Epithelial cell of proximal tubule (primary cell): Measurements from ENCODE around the gene NCKAP5. TPM values are rescaled to one million over a fixed set of nuclear protein-coding genes. Genes with fewer than 3 reads are reported as not detected.
A peak's percentile ranks its signal among the peaks of the same experiment; 100 is the strongest.

Experiments used
- DNase-seq: peaks from one replicate; pipeline ENCODE4 v3.0.0-alpha.2; 2011; ENCODE audit warnings: low read depth
- H3K4me3 ChIP-seq: 2 replicates; pipeline ENCODE4 v1.5.1; 2011; ENCODE audit warnings: low read depth, mild to moderate bottlenecking, low read length
- CTCF ChIP-seq: conservative IDR thresholded peaks from 2 replicates; pipeline ENCODE4 v1.5.1; 2012; ENCODE audit warnings: low read depth, mild to moderate bottlenecking, low read length
- total RNA-seq: library from RNA; depleted of rRNA; stranded (reverse); fragments of >200 nt; gene quantifications from 2 replicates; pipeline ENCODE4 v1.2.3, GENCODE V29; 2015

The NCKAP5 gene
- total RNA-seq, 1 donor from 2014 or later = 0.69 TPM

- TF ChIP-seq CTCF = no peak
- H3K4me3 ChIP-seq = peak overlapping the region; percentile 21
- DNase-seq = no peak
Observed at GRCh38 chr2:133193544-133194361, 374.5 kb downstream of the NCKAP5 start.

GRCh38 chr2:133192028-133192427, 376.2 kb downstream of the NCKAP5 start:
- TF ChIP-seq CTCF = peak; percentile 11
- no peak for DNase-seq

GRCh38 chr2:133177196-133177595, 391.1 kb downstream of the NCKAP5 start:
- no peak overlapping the region for H3K4me3 ChIP-seq
- no peak for TF ChIP-seq CTCF
- no peak for DNase-seq

More at GRCh38 chr2:133192028-133192427, 376.2 kb downstream of the NCKAP5 start:
- no peak overlapping the region for H3K4me3 ChIP-seq

- no peak for DNase-seq
- TF ChIP-seq CTCF = no peak
- no peak overlapping the region for H3K4me3 ChIP-seq
Observed at GRCh38 chr2:133175926-133176325, 392.3 kb downstream of the NCKAP5 start.

- TF ChIP-seq CTCF = no peak
- no peak overlapping the region for H3K4me3 ChIP-seq
- DNase-seq = no peak
Observed at GRCh38 chr2:133173224-133173623, 395.0 kb downstream of the NCKAP5 start.

- no peak overlapping the region for H3K4me3 ChIP-seq
- peak; percentile 67 for TF ChIP-seq CTCF
- DNase-seq = peak; percentile 22
Observed at GRCh38 chr2:133171393-133172004, 396.8 kb downstream of the NCKAP5 start.
